Subcutaneous abdominal adipose tissue (tissue), 5 donors: Measurements from ENCODE around the gene OPTC.

Experiments
- H3K27ac ChIP-seq: one replicate; pipeline ENCODE4 v1.7.0; 2013; ENCODE audit warnings: low read depth, mild to moderate bottlenecking, inconsistent platforms, low read length, moderate library complexity
- H3K27me3 ChIP-seq, 5 donors: one replicate each; pipeline ENCODE4 v1.7.0; 2013; ENCODE audit warnings: low read length in 5 of 5, inconsistent platforms in 1 of 5; ENCODE audit not compliant: control insufficient read depth in 5 of 5, insufficient read depth in 4 of 5
- H3K36me3 ChIP-seq, 5 donors: one replicate each; pipeline ENCODE4 v1.7.0; 2013; ENCODE audit warnings: low read length in 5 of 5; ENCODE audit not compliant: control insufficient read depth in 5 of 5, insufficient read depth in 5 of 5
- H3K4me1 ChIP-seq, 5 donors: one replicate each; pipeline ENCODE4 v1.7.0; 2013; ENCODE audit warnings: low read length in 5 of 5, mild to moderate bottlenecking in 3 of 5, moderate library complexity in 1 of 5; ENCODE audit not compliant: control insufficient read depth in 5 of 5, insufficient read depth in 5 of 5
- H3K4me3 ChIP-seq, 5 donors: one replicate each; pipeline ENCODE4 v1.7.0; 2013; ENCODE audit warnings: low read length in 5 of 5, low read depth in 1 of 5
- H3K9ac ChIP-seq, 5 donors: one replicate each; pipeline ENCODE4 v1.7.0; 2013; ENCODE audit warnings: low read length in 5 of 5, mild to moderate bottlenecking in 4 of 5, moderate library complexity in 3 of 5
- H3K9me3 ChIP-seq, 5 donors: one replicate each; pipeline ENCODE4 v1.7.0; 2013; ENCODE audit warnings: low read length in 5 of 5; ENCODE audit not compliant: control insufficient read depth in 5 of 5
- donor health status: healthy.
- donor health status: healthy.
- donor health status: healthy.
- donor health status: healthy.
- donor health status: healthy.

The OPTC gene

DNA sequence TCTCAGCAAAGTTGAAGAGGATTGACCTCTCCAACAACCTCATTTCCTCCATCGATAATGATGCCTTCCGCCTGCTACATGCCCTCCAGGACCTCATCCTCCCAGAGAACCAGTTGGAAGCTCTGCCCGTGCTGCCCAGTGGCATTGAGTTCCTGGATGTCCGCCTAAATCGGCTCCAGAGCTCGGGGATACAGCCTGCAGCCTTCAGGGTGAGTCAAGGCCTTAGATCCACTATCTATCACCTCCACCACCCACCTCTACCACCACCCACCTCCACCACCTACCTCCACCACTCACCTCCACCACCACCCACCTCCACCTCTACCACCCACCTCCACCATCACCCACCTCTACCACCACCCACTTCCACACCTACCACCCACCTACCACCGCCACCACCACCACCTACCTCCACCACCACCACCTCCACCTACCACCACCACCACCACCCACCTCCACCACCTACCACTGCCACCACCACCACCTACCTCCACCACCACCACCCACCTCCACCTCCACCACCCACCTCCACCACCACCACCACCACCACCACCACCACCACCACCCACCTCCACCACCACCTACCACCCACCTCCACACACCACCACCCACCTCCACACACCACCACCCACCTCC, 5.8 kb downstream of the OPTC start:
- Histone ChIP-seq H3K4me3 (no peak overlapping the region), H3K9ac (no peak overlapping the region), H3K36me3 (no peaks in the 10 kb centered on the region), H3K9me3 (no peaks in the 10 kb centered on the region), H3K27ac (no peak overlapping the region), H3K27me3 (no peaks in the 10 kb centered on the region), H3K4me1 (peaks cover 0 to 3% (median under 1%) of the 10 kb centered on the region in 5 donors)

DNA sequence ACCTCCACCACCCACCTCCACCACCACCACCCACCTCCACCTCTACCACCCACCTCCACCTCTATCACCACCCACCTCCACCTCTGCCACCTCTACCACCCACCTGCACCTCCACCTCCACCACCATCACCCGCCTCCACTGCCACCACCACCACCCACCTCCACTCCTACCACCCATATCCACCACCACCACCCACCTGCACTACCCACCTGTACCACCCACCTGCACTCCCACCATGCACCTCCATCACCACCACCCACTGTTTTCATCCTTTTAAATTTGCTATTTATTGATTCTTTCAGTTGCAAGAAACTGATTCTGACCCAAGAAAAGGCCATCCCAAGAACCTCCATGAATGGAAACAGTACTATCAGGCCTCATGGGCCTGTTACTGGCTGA, 6.3 kb downstream of the OPTC start:
- Histone ChIP-seq H3K27me3 (no peaks in the 10 kb centered on the region), H3K27ac (no peak overlapping the region), H3K9ac (no peak overlapping the region), H3K4me3 (no peak overlapping the region), H3K36me3 (no peaks in the 10 kb centered on the region), H3K4me1 (peaks cover 0 to 6% (median 3%) of the 10 kb centered on the region in 5 donors), H3K9me3 (no peaks in the 10 kb centered on the region)

DNA sequence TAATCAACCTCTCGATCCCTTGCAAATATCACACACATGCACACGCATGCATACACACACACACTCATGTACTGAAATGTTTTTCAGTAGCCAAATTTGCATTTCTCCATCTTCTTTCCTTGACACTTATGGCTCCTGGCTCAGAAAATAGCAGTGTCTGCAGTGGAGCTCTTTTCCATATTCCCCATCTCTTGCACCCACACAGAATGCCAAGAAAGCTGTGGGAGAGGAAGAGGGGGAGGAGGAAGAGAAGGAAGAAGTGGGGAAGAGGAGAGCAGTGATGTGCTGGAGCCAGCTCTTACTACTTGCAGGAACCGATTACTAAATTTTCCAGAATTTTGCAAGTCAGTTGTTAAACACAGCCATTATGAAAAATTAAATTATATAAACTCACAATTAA, 9.9 kb downstream of the OPTC start:
- H3K4me3 ChIP-seq: no peak overlapping the region
- no peak overlapping the region for H3K27ac ChIP-seq
- peaks cover 8 to 32% (median 26%) of the 10 kb centered on the region in 5 donors for H3K4me1 ChIP-seq
- H3K27me3 ChIP-seq: no peaks in the 10 kb centered on the region
- H3K9me3 ChIP-seq: no peaks in the 10 kb centered on the region
- H3K9ac ChIP-seq: no peak overlapping the region
- H3K36me3 ChIP-seq: no peaks in the 10 kb centered on the region

DNA sequence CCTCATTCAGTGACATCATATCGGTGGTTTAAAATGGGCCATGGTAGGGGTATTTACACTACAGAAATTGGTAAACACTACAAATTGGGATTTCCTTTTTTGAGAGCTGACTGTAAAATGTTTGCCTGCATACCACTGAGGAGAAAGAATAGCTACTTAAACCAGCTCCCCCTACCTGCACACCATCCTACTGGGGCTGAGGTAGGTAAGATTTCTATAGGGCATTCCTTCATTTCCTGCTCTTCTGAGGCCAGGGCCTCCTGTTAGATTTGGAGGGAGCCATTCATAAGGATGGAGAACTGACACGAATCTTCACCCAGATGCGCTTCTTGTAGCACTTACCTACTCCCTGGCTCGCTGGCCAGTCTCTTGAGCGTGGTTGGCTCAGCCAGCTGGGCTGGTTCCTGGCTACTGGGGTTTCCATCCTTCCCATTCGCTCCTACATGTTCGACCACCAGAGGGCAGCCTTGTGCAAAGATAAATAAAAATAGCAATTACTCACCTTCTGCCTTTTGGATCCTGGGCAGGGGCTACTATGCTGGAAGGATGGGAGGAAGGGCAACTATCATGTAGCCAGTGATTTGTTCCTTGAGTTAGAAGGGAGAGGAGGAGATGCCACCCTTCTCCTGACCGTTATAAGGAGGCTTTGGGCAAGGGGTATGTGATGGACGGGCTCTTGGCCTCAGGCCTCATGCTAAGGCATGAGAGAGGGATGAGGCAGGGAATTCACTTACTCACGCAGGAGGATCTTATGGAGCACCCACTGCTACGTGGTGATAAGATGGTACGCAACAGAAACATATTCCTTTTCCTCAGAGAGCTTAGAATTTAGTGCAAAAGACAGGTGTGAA, 10.7 kb downstream of the OPTC start:
- Histone ChIP-seq H3K4me1 (peaks cover 8 to 40% (median 30%) of the 10 kb centered on the region in 5 donors), H3K4me3 (no peak overlapping the region), H3K27ac (no peak overlapping the region), H3K27me3 (no peaks in the 10 kb centered on the region), H3K9ac (no peak overlapping the region), H3K9me3 (no peaks in the 10 kb centered on the region), H3K36me3 (no peaks in the 10 kb centered on the region)

DNA sequence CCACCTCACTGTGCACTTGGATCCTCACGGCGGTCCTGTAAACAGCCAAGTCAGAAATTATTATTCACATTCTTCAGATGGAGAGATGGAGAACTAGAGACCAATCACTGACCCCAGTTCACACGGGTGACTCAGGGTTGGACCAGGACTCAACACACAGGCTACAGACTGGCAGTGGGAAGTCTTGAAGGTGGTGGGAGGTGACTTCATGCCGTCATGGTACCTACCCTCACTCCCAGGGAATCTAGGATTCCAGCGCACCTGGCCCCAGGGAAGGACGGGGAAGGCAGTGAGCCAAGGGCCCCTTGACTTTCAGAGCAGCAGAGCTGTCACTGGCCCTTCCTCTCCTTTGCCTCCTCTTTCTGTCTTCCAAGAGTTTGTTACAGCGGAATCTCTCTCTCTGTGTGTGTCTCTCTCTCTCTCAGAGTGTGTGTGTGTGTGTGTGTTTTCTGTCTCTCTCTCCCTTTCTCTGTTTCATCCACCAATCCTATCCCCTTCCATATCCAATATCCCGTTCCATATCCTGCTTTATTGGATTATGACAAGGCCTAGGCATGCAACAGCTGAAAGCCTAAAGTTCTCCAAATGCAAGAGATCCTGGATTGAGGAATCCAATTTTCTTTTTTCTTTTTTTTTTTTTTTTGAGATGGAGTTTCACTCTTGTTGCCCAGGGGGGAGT, 11.7 kb downstream of the OPTC start:
- Histone ChIP-seq H3K4me1 (peaks cover 8 to 48% (median 30%) of the 10 kb centered on the region in 5 donors), H3K9me3 (no peaks in the 10 kb centered on the region), H3K27ac (no peak overlapping the region), H3K9ac (no peak overlapping the region), H3K36me3 (no peaks in the 10 kb centered on the region), H3K27me3 (no peaks in the 10 kb centered on the region), H3K4me3 (no peak overlapping the region)

DNA sequence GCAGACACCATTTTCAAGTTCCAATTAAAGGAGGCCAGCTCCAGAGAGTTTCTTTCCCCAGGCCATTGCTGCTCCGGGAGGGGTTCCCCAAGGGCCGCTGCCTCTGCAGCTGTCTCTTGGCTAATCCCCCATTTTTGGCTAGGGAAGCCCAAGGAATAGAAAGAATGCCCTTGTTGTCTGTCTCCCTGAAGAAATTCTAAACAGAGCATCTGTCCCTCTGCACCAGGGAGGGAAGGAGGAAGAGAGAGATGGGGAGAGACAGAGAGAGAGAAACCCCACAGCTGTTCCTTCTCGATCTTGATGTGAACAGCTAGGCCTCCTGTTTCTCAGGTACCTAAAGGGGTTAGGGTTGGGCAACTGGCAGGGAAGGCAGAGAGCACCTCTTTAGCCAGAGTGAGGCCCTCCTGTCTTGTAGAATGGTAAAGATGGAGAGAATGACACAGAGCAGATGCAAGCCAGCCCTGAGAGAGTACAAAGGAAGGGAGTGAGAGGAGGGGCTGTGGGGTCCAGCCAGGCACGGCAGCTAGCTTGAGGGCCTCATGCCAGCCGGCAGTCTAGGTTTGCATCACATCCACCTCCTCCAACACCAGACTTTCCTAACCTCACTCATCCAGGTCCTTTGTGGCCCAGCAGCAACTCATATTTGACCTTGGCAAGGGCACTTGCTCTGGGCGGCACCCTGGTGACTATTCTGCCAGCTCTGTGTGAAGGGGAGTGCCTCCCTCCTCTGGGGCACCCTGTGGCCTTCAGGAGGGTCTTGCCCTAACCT, 13.1 kb downstream of the OPTC start:
- H3K9me3 ChIP-seq: no peaks in the 10 kb centered on the region
- no peak overlapping the region for H3K4me3 ChIP-seq
- H3K27me3 ChIP-seq: no peaks in the 10 kb centered on the region
- H3K9ac ChIP-seq: peak overlapping the region in 1 of 5 donors; percentile 16
- H3K27ac ChIP-seq: peak overlapping the region; percentile 76
- peaks cover 9 to 62% (median 39%) of the 10 kb centered on the region in 5 donors for H3K4me1 ChIP-seq
- no peaks in the 10 kb centered on the region for H3K36me3 ChIP-seq

DNA sequence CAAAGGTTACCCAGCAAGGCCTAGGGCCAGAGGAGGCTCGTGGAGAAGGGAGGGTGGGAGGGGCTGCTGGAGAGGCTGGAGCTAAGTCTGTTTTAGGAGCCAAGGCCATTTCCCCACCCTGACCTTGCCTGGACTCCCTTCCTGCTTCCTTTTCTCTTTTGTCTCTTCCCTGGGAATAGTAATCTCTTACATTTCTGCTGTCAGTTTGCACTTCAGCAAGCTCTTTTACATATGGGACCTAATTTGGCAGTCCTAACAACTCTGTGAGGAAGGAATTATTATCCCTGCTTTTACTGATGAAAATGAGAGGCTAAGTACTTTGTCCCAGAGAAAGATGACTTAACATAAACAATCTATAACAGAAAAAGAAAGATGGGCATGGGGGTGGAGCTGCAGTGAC, 13.8 kb downstream of the OPTC start:
- no peak overlapping the region for H3K4me3 ChIP-seq
- H3K27me3 ChIP-seq: no peaks in the 10 kb centered on the region
- no peak overlapping the region for H3K9ac ChIP-seq
- H3K9me3 ChIP-seq: no peaks in the 10 kb centered on the region
- H3K27ac ChIP-seq: peak overlapping the region; percentile 76
- H3K4me1 ChIP-seq: peaks cover 12 to 69% (median 46%) of the 10 kb centered on the region in 5 donors
- H3K36me3 ChIP-seq: no peaks in the 10 kb centered on the region

DNA sequence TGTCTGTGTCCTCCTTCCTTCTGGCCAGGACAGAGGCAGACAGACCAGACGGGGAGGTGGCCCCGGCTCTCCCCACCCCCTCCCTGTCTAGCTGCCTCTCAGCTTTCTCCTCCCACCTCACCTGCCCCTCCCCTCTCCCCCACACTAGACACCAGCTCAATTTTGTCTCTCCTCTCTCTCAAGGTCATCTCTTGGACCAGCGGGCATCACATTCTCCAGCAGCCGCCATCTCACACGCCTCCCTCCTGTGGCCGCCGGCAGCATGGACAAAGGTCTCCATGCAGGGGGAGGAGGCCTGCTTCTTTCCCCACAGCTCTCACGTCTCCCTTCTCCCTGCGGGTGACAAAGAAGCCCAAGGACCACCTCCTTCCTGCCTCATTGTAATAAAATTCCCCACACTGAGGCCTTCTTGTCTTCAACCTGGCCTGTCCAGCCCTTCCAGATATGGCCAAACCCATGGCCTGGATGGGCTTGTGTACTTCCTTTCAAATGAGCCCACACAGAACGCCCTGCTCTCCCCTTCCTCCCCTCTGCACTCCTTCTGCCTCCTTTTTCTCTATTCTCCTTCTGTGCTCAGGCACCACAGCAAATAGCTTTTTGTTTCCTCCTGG, 14.6 kb downstream of the OPTC start:
- peaks cover 15 to 77% (median 54%) of the 10 kb centered on the region in 5 donors for H3K4me1 ChIP-seq
- H3K4me3 ChIP-seq: no peak overlapping the region
- H3K36me3 ChIP-seq: no peaks in the 10 kb centered on the region
- no peaks in the 10 kb centered on the region for H3K27me3 ChIP-seq
- peak overlapping the region in 2 of 5 donors; percentile 27 to 34 for H3K9ac ChIP-seq
- no peaks in the 10 kb centered on the region for H3K9me3 ChIP-seq
- H3K27ac ChIP-seq: peak overlapping the region; percentile 76

DNA sequence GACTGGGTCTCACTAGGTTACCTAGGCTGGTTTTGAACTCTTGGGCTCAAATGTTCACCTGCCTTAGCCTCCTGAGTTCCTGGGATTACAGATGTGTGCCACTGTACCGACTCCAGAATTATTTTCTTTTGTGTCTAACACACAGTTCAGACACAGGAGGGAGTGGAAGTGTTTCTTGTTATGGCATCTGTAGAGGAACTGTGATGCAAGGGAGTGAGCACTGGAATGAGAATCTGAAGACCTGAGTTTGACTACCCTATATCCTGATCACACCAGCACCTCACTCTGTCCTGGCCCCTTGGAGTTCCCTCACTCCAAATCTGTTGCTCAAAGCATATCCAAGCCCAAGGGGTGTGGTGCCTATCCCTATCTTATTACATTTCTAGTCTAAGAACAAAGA, 15.2 kb downstream of the OPTC start:
- Histone ChIP-seq H3K27me3 (no peaks in the 10 kb centered on the region), H3K9ac (peak overlapping the region in 1 of 5 donors; percentile 27), H3K9me3 (no peaks in the 10 kb centered on the region), H3K4me3 (no peak overlapping the region), H3K36me3 (no peaks in the 10 kb centered on the region), H3K4me1 (peaks cover 15 to 83% (median 60%) of the 10 kb centered on the region in 5 donors), H3K27ac (peak overlapping the region; percentile 76)
